Mesangial cell (primary cell): Measurements from ENCODE around the gene CFDP1. TPM values are rescaled to one million over a fixed set of nuclear protein-coding genes. Genes with fewer than 3 reads are reported as not detected.

Source experiments
- total RNA-seq: library from RNA; depleted of rRNA; stranded (reverse); fragments of >200 nt; gene quantifications from 2 replicates; pipeline ENCODE4 v1.2.3, GENCODE V29; 2015

Gene CFDP1
- 15.0 and 16.3 TPM in 2 replicates for total RNA-seq

DNA sequence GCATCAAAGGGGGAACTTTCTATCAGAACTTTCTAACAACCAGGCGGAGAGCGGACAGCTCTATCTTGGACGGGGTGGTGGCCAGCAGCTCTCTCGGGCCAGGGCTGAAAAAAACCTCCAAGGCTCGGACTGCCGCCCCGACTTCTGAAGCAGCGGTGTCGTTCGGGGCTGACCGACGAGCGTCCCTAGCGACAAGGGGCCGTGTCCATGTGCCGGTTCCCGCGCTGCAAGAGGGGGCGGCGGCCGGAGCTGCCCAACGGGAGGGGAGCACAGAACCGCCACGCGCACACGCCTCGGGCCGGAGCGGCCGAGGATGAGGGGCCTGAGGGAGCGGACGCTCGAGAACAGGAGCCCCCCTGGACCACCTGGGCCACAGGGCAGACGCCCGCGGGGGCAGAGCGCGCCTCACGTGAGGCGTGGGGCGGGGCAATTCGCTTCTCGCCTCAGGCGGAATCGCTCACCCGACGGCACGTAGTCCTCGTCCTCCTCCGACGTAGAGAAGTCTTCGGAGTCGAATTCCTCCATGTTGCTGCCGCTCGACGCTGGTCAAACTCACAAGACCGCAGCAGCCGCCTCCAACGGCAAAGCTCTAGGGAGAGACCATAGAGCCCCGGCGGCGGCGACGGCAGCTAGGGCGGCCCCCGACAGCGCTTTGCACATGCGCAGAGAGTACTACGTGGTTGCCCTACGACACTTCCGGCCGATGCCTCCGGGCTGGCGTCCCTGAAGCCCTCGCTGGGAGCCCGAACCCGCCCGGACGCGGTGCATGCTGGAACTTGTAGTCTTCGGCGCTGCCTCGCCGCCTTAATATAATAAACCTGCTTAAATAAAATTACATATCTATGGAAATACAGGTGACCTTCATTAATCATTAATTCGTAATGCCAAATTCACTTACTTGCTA lies at the start of gene CFDP1:
Gene CFDP1 (minus strand): TSS at position 676 of the 904 bp plus-strand sequence. CDS start 151 bp downstream, at position 525.

DNA sequence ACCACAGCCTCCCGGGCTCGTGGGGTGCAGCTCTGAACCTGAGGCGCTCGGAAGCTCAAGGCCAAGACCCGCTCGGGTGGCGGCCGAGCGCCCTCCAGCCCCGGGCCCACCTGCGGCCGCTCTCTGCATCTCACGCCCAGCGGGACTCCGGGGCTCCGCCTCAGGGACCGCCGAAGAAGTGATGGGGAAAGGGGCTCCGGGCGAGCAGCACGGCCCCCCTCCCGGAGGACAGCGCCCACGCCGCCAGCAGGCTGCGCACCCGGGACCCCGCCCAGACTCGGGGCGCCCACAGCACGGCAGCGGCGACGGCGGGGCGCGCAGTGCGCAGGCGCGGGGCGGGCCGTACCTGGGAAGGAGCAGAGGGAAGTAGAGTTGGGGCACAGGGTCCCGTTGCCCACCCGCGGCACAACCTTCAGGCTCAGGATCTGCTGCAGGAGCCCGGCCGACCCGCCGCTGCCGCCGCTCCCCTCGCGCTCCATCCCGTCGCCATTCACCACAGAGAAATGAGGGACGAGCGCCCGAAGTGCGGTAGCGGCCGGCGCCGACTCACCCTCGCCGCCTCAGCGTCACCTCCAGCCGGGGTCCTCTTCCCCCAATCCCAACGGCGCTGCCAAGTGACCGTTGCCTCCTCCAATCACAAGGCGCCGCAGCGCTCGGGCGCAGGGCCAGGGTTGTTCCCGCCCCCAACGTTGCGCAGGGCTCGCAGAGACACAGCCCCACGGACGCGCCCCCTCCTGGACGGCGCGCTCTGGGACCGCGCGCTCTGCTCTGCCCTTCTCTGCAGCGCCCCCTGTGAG lies 31.0 kb upstream of the CFDP1 start, which contains the start of gene TMEM170A:
Gene TMEM170A (minus strand): TSS at position 568 of the 797 bp plus-strand sequence. CDS start 89 bp downstream, at position 479.

GRCh38 chr16:75251280-75252048 lies 181.8 kb downstream of the CFDP1 start, which contains the start of gene BCAR1:
Gene BCAR1 (minus strand): TSS chr16:75251624. CDS start chr16:75251482, 142 bp downstream.

Other genes with a start within 250 kb of the CFDP1 start
- not detected in 2 replicates for gene CTRB2, start 226.3 kb downstream of the CFDP1 start, total RNA-seq
- not detected in 2 replicates for gene CTRB1, start 214.5 kb downstream of the CFDP1 start, total RNA-seq
- 148 and 190 TPM in 2 replicates for gene BCAR1, start 181.9 kb downstream of the CFDP1 start, total RNA-seq
- gene TMEM170A, start 31.2 kb upstream of the CFDP1 start, total RNA-seq: 8.6 and 11.7 TPM in 2 replicates
- 0.89 and 2.8 TPM in 2 replicates for gene CHST6, start 61.9 kb upstream of the CFDP1 start, total RNA-seq
- gene CHST5, start 102.6 kb upstream of the CFDP1 start, total RNA-seq: not detected in 2 replicates
- 14.0 and 24.0 TPM in 2 replicates for gene TMEM231, start 122.7 kb upstream of the CFDP1 start, total RNA-seq
- gene GABARAPL2, start 132.9 kb upstream of the CFDP1 start, total RNA-seq: 30.6 and 32.6 TPM in 2 replicates
- 35.9 and 55.6 TPM in 2 replicates for gene ADAT1, start 189.8 kb upstream of the CFDP1 start, total RNA-seq
- gene KARS1, start 214.2 kb upstream of the CFDP1 start, total RNA-seq: 110 and 161 TPM in 2 replicates
- 21.8 and 38.3 TPM in 2 replicates for gene TERF2IP, start 214.3 kb upstream of the CFDP1 start, total RNA-seq
- gene CPHXL2, start 243.5 kb upstream of the CFDP1 start, total RNA-seq: not detected in 2 replicates